Measurements from ENCODE around the gene FOXJ1. TPM values are rescaled to one million over a fixed set of nuclear protein-coding genes. Genes with fewer than 3 reads are reported as not detected.
"Not testable (repeated sequence)": the region's sequence is repeated elsewhere in the genome, so short reads cannot be mapped to it uniquely, and the experiment has no call there.

FOXJ1 gene
- polyA plus RNA-seq, 1 of the 3 experiments (the other 2 are of a cell fraction) = not detected

DNA sequence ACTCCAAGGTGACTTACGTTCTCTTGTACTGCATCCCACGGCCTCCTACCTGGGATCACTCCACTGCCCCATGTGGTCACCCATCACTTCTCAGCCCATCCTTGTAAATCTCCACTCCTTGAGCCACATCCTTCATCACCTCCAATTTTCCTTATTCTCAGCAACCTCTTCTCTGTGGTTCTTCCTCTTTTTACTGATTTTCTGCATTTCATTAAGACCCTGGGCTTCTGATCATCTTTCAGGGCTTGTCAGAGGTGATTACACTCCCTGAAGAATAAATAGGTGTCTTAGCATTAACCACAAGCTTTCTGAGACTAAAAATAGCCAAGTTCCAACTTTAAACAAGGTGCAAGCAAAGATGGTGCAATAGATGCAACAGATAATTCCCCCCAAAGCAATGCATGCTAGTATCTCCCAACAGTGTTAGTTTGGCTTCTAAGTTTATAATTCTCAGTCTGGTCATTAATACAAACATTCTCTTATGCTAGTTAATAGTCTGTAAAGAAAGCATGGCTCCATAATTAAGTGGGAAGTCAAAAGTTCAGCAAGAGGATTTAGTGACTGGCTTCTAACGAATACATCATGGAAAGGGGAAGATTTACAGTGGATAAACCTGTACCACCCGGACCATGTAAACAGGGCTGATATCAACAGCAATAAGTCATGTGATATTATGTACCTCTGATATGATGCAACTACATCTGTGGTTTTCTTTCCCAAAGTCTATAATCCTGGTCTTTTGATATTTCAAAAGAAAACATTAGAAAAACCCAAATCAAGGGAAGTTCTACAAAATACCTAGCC, 47.4 kb upstream of the FOXJ1 start:
- no peak for DNase-seq
- 93% methylated on average over 4 of the region's 4 CpGs for WGBS (ENCODE audit: low lambda C conversion rate)
- CTCF ChIA-PET = interaction anchor here (0.7 to 16.0 kb wide), 7 partner anchors 8 to 339 kb away, joined by 3 to 193 read pairs (median 6); no protein-coding TSS in a partner anchor

DNA sequence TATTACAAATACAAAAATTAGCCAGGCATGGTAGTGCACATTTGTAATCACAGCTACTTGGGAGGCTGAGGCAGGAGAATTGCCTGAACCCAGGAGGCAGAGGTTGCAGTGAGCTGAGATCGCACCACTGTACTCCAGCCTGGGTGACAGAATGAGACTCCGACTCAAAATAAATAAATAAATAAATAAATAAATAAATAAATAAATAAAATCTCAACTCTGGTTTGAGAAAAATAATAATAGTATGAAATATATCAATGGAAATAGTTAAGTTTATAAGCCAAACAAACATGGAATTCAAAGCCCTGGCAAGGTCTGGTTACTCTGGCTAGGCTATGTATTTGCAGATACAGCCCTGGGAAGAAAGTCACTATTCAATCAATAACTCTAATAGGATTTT, 45.7 kb upstream of the FOXJ1 start:
- H2AFZ ChIP-seq (ENCODE audit: low read depth); DNase-seq; H3K4me2 ChIP-seq; H3K27ac ChIP-seq (ENCODE audit: low read depth in 2 of 2, low read length in 1 of 2); H3K4me3 ChIP-seq (ENCODE audit: low read depth in 2 of 2, low read length in 1 of 2); H3K36me3 ChIP-seq (replicated peaks in 1 of 2; ENCODE audit: control insufficient read depth in 1 of 2, insufficient read depth in 2 of 2, low read length in 1 of 2); H3F3A ChIP-seq (replicated peaks; ENCODE audit: insufficient read depth); H3K27me3 ChIP-seq (ENCODE audit: insufficient read depth); H3K9me3 ChIP-seq; H4K20me1 ChIP-seq (ENCODE audit: insufficient read depth); H3K4me1 ChIP-seq (ENCODE audit: control insufficient read depth in 1 of 2, insufficient read depth in 2 of 2, low read depth in 1 of 2, low read length in 1 of 2); H3K9me2 ChIP-seq; H3K79me2 ChIP-seq (ENCODE audit: insufficient read depth); POLR2A ChIA-PET; H3K9ac ChIP-seq: not testable (repeated sequence)
- CTCF ChIA-PET = interaction anchor here (0.6 to 16.0 kb wide), 8 partner anchors 26 to 198 kb away, joined by 3 to 193 read pairs (median 3); partner anchors contain the start of gene SPHK1
- WGBS (ENCODE audit: low lambda C conversion rate) = 94% methylated on average over 2 of the region's 2 CpGs

More for the DNA sequence above, 47.4 kb upstream of the FOXJ1 start:
- H3K27ac ChIP-seq (ENCODE audit: low read depth in 2 of 2, low read length in 1 of 2) = no peak overlapping the region
- no peaks in the 10 kb centered on the region for H4K20me1 ChIP-seq (ENCODE audit: insufficient read depth)
- no peaks in the 10 kb centered on the region for H3K9me3 ChIP-seq
- H3K79me2 ChIP-seq (ENCODE audit: insufficient read depth) = no peaks in the 10 kb centered on the region
- H3K36me3 ChIP-seq (replicated peaks in 1 of 2; ENCODE audit: control insufficient read depth in 1 of 2, insufficient read depth in 2 of 2, low read length in 1 of 2) = no peaks in the 10 kb centered on the region
- H3K4me1 ChIP-seq (ENCODE audit: control insufficient read depth in 1 of 2, insufficient read depth in 2 of 2, low read depth in 1 of 2, low read length in 1 of 2) = peaks cover 0 to 6% of the 10 kb centered on the region in 2 experiments; a peak in 2 of 4 replicates
- H3K4me2 ChIP-seq = no peak overlapping the region
- H3K9me2 ChIP-seq = no peaks in the 10 kb centered on the region
- POLR2A ChIA-PET = no interaction called here
- TF ChIP-seq MXI1 (IDR thresholded peaks at IDR 0.05; ENCODE audit: low read depth, low read length) = no peak
- TF ChIP-seq FOXJ3 (CRISPR knock-in tag; IDR thresholded peaks at IDR 0.05) = no peak
- H2AFZ ChIP-seq (ENCODE audit: low read depth) = no peak overlapping the region
- H3K4me3 ChIP-seq (ENCODE audit: low read depth in 2 of 2, low read length in 1 of 2) = no peak overlapping the region
- H3K9ac ChIP-seq = no peak overlapping the region
- no peaks in the 10 kb centered on the region for H3K27me3 ChIP-seq (ENCODE audit: insufficient read depth)
- H3F3A ChIP-seq (replicated peaks; ENCODE audit: insufficient read depth) = no peaks in the 10 kb centered on the region

GRCh38 chr17:76184290-76184689, 43.2 kb upstream of the FOXJ1 start:
- Histone ChIP-seq H3K9me2 (no peaks in the 10 kb centered on the region), H3K79me2 (ENCODE audit: insufficient read depth) (no peaks in the 10 kb centered on the region), H3K36me3 (replicated peaks in 1 of 2; ENCODE audit: control insufficient read depth in 1 of 2, insufficient read depth in 2 of 2, low read length in 1 of 2) (no peaks in the 10 kb centered on the region), H3K9ac (no peak overlapping the region), H2AFZ (ENCODE audit: low read depth) (no peak overlapping the region), H3K4me2 (no peak overlapping the region), H3K27me3 (ENCODE audit: insufficient read depth) (no peaks in the 10 kb centered on the region), H3K4me3 (ENCODE audit: low read depth in 2 of 2, low read length in 1 of 2) (no peak overlapping the region), H3K4me1 (ENCODE audit: control insufficient read depth in 1 of 2, insufficient read depth in 2 of 2, low read depth in 1 of 2, low read length in 1 of 2) (peaks cover 0 to 3% of the 10 kb centered on the region in 2 experiments; a peak in 1 of 4 replicates), H4K20me1 (ENCODE audit: insufficient read depth) (no peaks in the 10 kb centered on the region), H3F3A (replicated peaks; ENCODE audit: insufficient read depth) (no peaks in the 10 kb centered on the region), H3K27ac (ENCODE audit: low read depth in 2 of 2, low read length in 1 of 2) (no peak overlapping the region), H3K9me3 (no peaks in the 10 kb centered on the region)
- TF ChIP-seq SIN3A (IDR thresholded peaks at IDR 0.05; ENCODE audit: borderline replicate concordance, low read depth, low read length) (no peak), REST (IDR thresholded peaks at IDR 0.05; ENCODE audit: low read depth, low read length) (no peak), RFX5 (IDR thresholded peaks at IDR 0.05; ENCODE audit: low read length) (no peak), EP300 (IDR thresholded peaks at IDR 0.05; ENCODE audit: borderline replicate concordance in 1 of 2, low read depth in 1 of 2, low read length in 1 of 2) (no peak), TEAD4 (IDR thresholded peaks at IDR 0.05; ENCODE audit: borderline replicate concordance, insufficient read depth) (no peak), EZH2phosphoT487 (IDR thresholded peaks at IDR 0.05; ENCODE audit: borderline replicate concordance, low read depth) (no peak), USF1 (IDR thresholded peaks at IDR 0.05; ENCODE audit: borderline replicate concordance, low read depth) (no peak), GATA2 (CRISPR knock-in tag; IDR thresholded peaks at IDR 0.05) (no peak), TCF12 (IDR thresholded peaks at IDR 0.05) (no peak), NFIC (IDR thresholded peaks at IDR 0.05; ENCODE audit: borderline replicate concordance) (no peak), MEF2A (IDR thresholded peaks at IDR 0.05; ENCODE audit: borderline replicate concordance, low read depth) (no peak)
- TF ChIP-seq, protein P1, sequence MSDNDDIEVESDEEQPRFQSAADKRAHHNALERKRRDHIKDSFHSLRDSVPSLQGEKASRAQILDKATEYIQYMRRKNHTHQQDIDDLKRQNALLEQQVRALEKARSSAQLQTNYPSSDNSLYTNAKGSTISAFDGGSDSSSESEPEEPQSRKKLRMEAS (IDR thresholded peaks at IDR 0.05; ENCODE audit: low read depth) = no peak
- WGBS (ENCODE audit: low lambda C conversion rate) = 80% methylated on average over 2 of the region's 2 CpGs
- CTCF ChIA-PET = interaction anchor here (0.7 to 16.0 kb wide), 11 partner anchors 8 to 185 kb away, joined by 3 to 193 read pairs (median 6); partner anchors contain the start of gene FOXJ1
- DNase-seq = no peak
- POLR2A ChIA-PET = no interaction called here
